Measurements from ENCODE around the gene RFFL. TPM values are rescaled to one million over a fixed set of nuclear protein-coding genes. Genes with fewer than 3 reads are reported as not detected.

The RFFL gene
- total and polyA plus RNA-seq, 2 of the 4 experiments (the other 2 are of a cell fraction) = 11.6 to 19.2 TPM

- H4K20me1 ChIP-seq (ENCODE audit: insufficient read depth, low read length) = peaks cover 19% of the 10 kb centered on the region; the same call in 1 of the 2 replicates
- no peak overlapping the region for H3K4me2 ChIP-seq (ENCODE audit: low read depth, low read length)
- intact Hi-C loops (cut with micrococcal nuclease) = no loop called here
Observed at GRCh38 chr17:35052780-35053179, 10.7 kb downstream of the RFFL start.

More at GRCh38 chr17:35052780-35053179, 10.7 kb downstream of the RFFL start:
- Histone ChIP-seq H3K23ac (ENCODE audit: low read depth, low read length) (no peak overlapping the region), H3K9me1 (ENCODE audit: insufficient read depth, low read length) (peaks cover 3% of the 10 kb centered on the region; the same call in 1 of the 2 replicates), H2BK15ac (ENCODE audit: low read depth, low read length) (no peak overlapping the region), H2BK5ac (ENCODE audit: low read depth, low read length, poor library complexity, severe bottlenecking) (no peak overlapping the region), H3K4ac (ENCODE audit: low read depth, low read length) (no peak overlapping the region), H3K9ac (ENCODE audit: low read depth, low read length) (no peak overlapping the region), H3K27me3 (ENCODE audit: control insufficient read depth, insufficient read depth, low read length) (no peaks in the 10 kb centered on the region), H4K8ac (ENCODE audit: low read depth in 2 of 2, low read length in 2 of 2) (no peak overlapping the region), H2AK9ac (replicated peaks; ENCODE audit: low read depth, low read length, poor library complexity) (no peak overlapping the region), H2BK120ac (ENCODE audit: low read depth, low read length) (no peak overlapping the region), H2AFZ (replicated peaks; ENCODE audit: low read length, poor library complexity) (no peak overlapping the region), H3K14ac (replicated peaks; ENCODE audit: low read depth, low read length) (peak overlapping the region; percentile 33; the same call in 1 of the 2 replicates), H3K36me3 (ENCODE audit: control insufficient read depth, insufficient read depth, low read length) (no peaks in the 10 kb centered on the region), H3K9me3 (ENCODE audit: control insufficient read depth, insufficient read depth, low read length) (no peaks in the 10 kb centered on the region), H3K4me3 (ENCODE audit: insufficient read depth, low read depth, low read length) (no peak overlapping the region), H3K27ac (ENCODE audit: insufficient read depth, low read length) (no peak overlapping the region), H3K4me1 (ENCODE audit: control insufficient read depth, insufficient read depth, low read length) (peaks cover 6% of the 10 kb centered on the region; the same call in 1 of the 2 replicates), H3K56ac (ENCODE audit: extremely low read depth, insufficient read depth, low read length) (no peak overlapping the region), H4K91ac (ENCODE audit: insufficient read depth, low read depth, low read length) (no peak overlapping the region), H3K18ac (ENCODE audit: low read depth, low read length) (no peak overlapping the region), H2BK20ac (ENCODE audit: low read depth, low read length) (no peak overlapping the region), H3K79me1 (ENCODE audit: low read depth in 1 of 2, low read length in 2 of 2) (peaks cover 24 to 69% of the 10 kb centered on the region in 2 experiments), H4K5ac (ENCODE audit: low read depth, low read length) (no peak overlapping the region), H2AK5ac (ENCODE audit: low read depth, low read length) (0 out of 2 replicates have a peak overlapping the region, but pooled peaks have one; percentile 21)
- TF ChIP-seq RFX5 (IDR thresholded peaks at IDR 0.05; ENCODE audit: low read depth, low read length) = no peak
- no peak for TF ChIP-seq CTCF (conservative IDR thresholded peaks at IDR 0.05; ENCODE audit: low read depth, low read length)
- TF ChIP-seq MXI1 (IDR thresholded peaks at IDR 0.05; ENCODE audit: borderline replicate concordance, low read depth, low read length) = no peak
- TF ChIP-seq BHLHE40 (IDR thresholded peaks at IDR 0.05; ENCODE audit: low read depth, low read length) = no peak
- no peak for TF ChIP-seq MAFK (IDR thresholded peaks at IDR 0.05; ENCODE audit: low read depth, low read length)
- TF ChIP-seq RCOR1 (IDR thresholded peaks at IDR 0.05; ENCODE audit: insufficient replicate concordance, low read length) = no peak
- no peak for TF ChIP-seq USF2 (IDR thresholded peaks at IDR 0.05; ENCODE audit: low read depth, low read length)
- TF ChIP-seq NFE2L2 (IDR thresholded peaks at IDR 0.05; ENCODE audit: low read depth, low read length) = no peak
- TF ChIP-seq RAD21 (IDR thresholded peaks at IDR 0.05; ENCODE audit: low read length) = no peak
- no peak for TF ChIP-seq POLR2A (IDR thresholded peaks at IDR 0.05; ENCODE audit: low read depth, low read length)
- no peak for TF ChIP-seq CHD1 (IDR thresholded peaks at IDR 0.05; ENCODE audit: low read depth, low read length)
- TF ChIP-seq MAZ (IDR thresholded peaks at IDR 0.05; ENCODE audit: borderline replicate concordance, low read depth, low read length) = no peak
- no peak for TF ChIP-seq ELK1 (IDR thresholded peaks at IDR 0.05; ENCODE audit: borderline replicate concordance, low read depth, low read length)
- no peak for TF ChIP-seq CEBPB (IDR thresholded peaks at IDR 0.05; ENCODE audit: low read depth, low read length)
- no peak for TF ChIP-seq SMC3 (IDR thresholded peaks at IDR 0.05; ENCODE audit: low read depth, low read length)
- TF ChIP-seq FOS (IDR thresholded peaks at IDR 0.05; ENCODE audit: low read depth, low read length) = no peak
- no peak for DNase-seq
- POLR2A ChIA-PET (ENCODE audit: unreplicated experiment) = no interaction called here
- dilution Hi-C loops (cut with HindIII; ENCODE audit: low sequenced_read_pairs, unreplicated experiment) (no loop called here), in situ Hi-C loops (cut with MboI; ENCODE audit: low sequenced_read_pairs) (no loop called here)
- CTCF ChIA-PET = interaction anchor here (0.6 to 1.1 kb wide), 2 partner anchors 8 to 33 kb away, joined by 3 to 5 read pairs; no protein-coding TSS in a partner anchor
- no TSS peak for BruUV-seq (replicated peaks)
- peak; percentile 11; the same call in 1 of the 2 replicates for ATAC-seq (ENCODE audit: low read depth)
